Mesodermal cell (in vitro differentiated cells): ENCODE results near the gene ADGRD1.

Experiments used
- H3K27ac ChIP-seq: 2 replicates; pipeline ENCODE4 v1.7.0; 2013; ENCODE audit warnings: mild to moderate bottlenecking, low read depth, low read length, moderate library complexity; ENCODE audit not compliant: severe bottlenecking
- H3K36me3 ChIP-seq: 2 replicates; pipeline ENCODE4 v1.7.1; 2013; ENCODE audit warnings: mild to moderate bottlenecking, low read length, moderate library complexity; ENCODE audit not compliant: control insufficient read depth, insufficient read depth
- H3K4me1 ChIP-seq: one replicate; pipeline ENCODE4 v1.7.1; 2013; ENCODE audit warnings: mild to moderate bottlenecking, low read length; ENCODE audit not compliant: insufficient read depth, control insufficient read depth, poor library complexity, severe bottlenecking
- H3K4me3 ChIP-seq: 2 replicates; pipeline ENCODE4 v1.7.0; 2013; ENCODE audit warnings: low read length, control low read depth, mild to moderate bottlenecking; ENCODE audit not compliant: insufficient read depth, poor library complexity, severe bottlenecking; ENCODE audit errors: extremely low read depth
- H3K9me3 ChIP-seq: 2 replicates; pipeline ENCODE4 v1.7.1; 2013; ENCODE audit warnings: mild to moderate bottlenecking, low read length, moderate library complexity; ENCODE audit not compliant: control insufficient read depth
- WGBS, 2 experiments: methylation state at CpG; one replicate each; pipeline ENCODE4 v1.1.5; 2013; ENCODE audit warnings: missing lambda C conversion rate in 2 of 2; ENCODE audit not compliant: insufficient coverage in 2 of 2; 5-methylcytosine and 5-hydroxymethylcytosine counted together

ADGRD1 gene

GRCh38 chr12:131082290-131083194 lies 128.8 kb downstream of the ADGRD1 start:
- 88 to 89% methylated on average over 16 to 22 of the region's 23 CpGs for WGBS, 2 experiments
- Histone ChIP-seq H3K9me3 (no peaks in the 10 kb centered on the region), H3K36me3 (no peaks in the 10 kb centered on the region), H3K27ac (no peak overlapping the region), H3K4me3 (no peak overlapping the region), H3K4me1 (no peaks in the 10 kb centered on the region)

GRCh38 chr12:131084341-131085011 lies 130.8 kb downstream of the ADGRD1 start:
- Histone ChIP-seq H3K27ac (no peak overlapping the region), H3K36me3 (no peaks in the 10 kb centered on the region), H3K4me1 (no peaks in the 10 kb centered on the region), H3K4me3 (no peak overlapping the region), H3K9me3 (no peaks in the 10 kb centered on the region)
- WGBS, 2 experiments, result 87 to 91% methylated on average over 20 to 21 of the region's 28 CpGs

- H3K36me3 ChIP-seq, result no peaks in the 10 kb centered on the region
- no peak overlapping the region for H3K27ac ChIP-seq
- WGBS, 2 experiments, result 83 to 85% methylated on average over 17 to 22 of the region's 22 CpGs
- H3K9me3 ChIP-seq, result no peaks in the 10 kb centered on the region
- H3K4me3 ChIP-seq, result no peak overlapping the region
- H3K4me1 ChIP-seq, result no peaks in the 10 kb centered on the region
Observed at GRCh38 chr12:131085125-131085815, 131.6 kb downstream of the ADGRD1 start.

- H3K36me3 ChIP-seq, result no peaks in the 10 kb centered on the region
- 94 to 95% methylated on average over 13 to 20 of the region's 24 CpGs for WGBS, 2 experiments
- H3K27ac ChIP-seq, result no peak overlapping the region
- no peaks in the 10 kb centered on the region for H3K9me3 ChIP-seq
- H3K4me1 ChIP-seq, result no peaks in the 10 kb centered on the region
- H3K4me3 ChIP-seq, result no peak overlapping the region
Observed at GRCh38 chr12:131085816-131086591, 132.3 kb downstream of the ADGRD1 start.

GRCh38 chr12:131087302-131087818 lies 133.7 kb downstream of the ADGRD1 start:
- H3K27ac ChIP-seq, result no peak overlapping the region
- H3K36me3 ChIP-seq, result no peaks in the 10 kb centered on the region
- H3K4me3 ChIP-seq, result no peak overlapping the region
- no peaks in the 10 kb centered on the region for H3K4me1 ChIP-seq
- no peaks in the 10 kb centered on the region for H3K9me3 ChIP-seq
- WGBS, 2 experiments, result 83 to 92% methylated on average over 21 to 24 of the region's 24 CpGs

GRCh38 chr12:131087991-131088700 lies 134.4 kb downstream of the ADGRD1 start:
- no peaks in the 10 kb centered on the region for H3K9me3 ChIP-seq
- H3K27ac ChIP-seq, result no peak overlapping the region
- WGBS, 2 experiments, result 89 to 94% methylated on average over 31 to 37 of the region's 38 CpGs
- no peaks in the 10 kb centered on the region for H3K4me1 ChIP-seq
- H3K36me3 ChIP-seq, result no peaks in the 10 kb centered on the region
- H3K4me3 ChIP-seq, result no peak overlapping the region

GRCh38 chr12:131088701-131089530 lies 135.2 kb downstream of the ADGRD1 start:
- Histone ChIP-seq H3K4me3 (no peak overlapping the region), H3K4me1 (no peaks in the 10 kb centered on the region)
- WGBS, 2 experiments, result 90 to 91% methylated on average over 26 to 28 of the region's 28 CpGs

GRCh38 chr12:131089531-131090273 lies 136.0 kb downstream of the ADGRD1 start:
- 89 to 92% methylated on average over 8 to 10 of the region's 11 CpGs for WGBS, 2 experiments
- H3K4me3 ChIP-seq, result no peak overlapping the region
- no peaks in the 10 kb centered on the region for H3K9me3 ChIP-seq
- H3K4me1 ChIP-seq, result no peaks in the 10 kb centered on the region
- H3K36me3 ChIP-seq, result no peaks in the 10 kb centered on the region
- H3K27ac ChIP-seq, result no peak overlapping the region

More at GRCh38 chr12:131088701-131089530, 135.2 kb downstream of the ADGRD1 start:
- no peak overlapping the region for H3K27ac ChIP-seq
- no peaks in the 10 kb centered on the region for H3K36me3 ChIP-seq
- no peaks in the 10 kb centered on the region for H3K9me3 ChIP-seq
